Neural crest cell (in vitro differentiated cells): ENCODE measurements around the gene C3orf20. TPM values are rescaled to one million over a fixed set of nuclear protein-coding genes. Genes with fewer than 3 reads are reported as not detected.

Experiments
- DNase-seq: peaks from one replicate; pipeline ENCODE4 v3.0.0; 2021; ENCODE audit warnings: low read depth, mixed read lengths, low spot score
- H3K27ac Mint-ChIP-seq: one replicate; pipeline ENCODE4 v1.8.0; 2021; ENCODE audit warnings: mild to moderate bottlenecking, mixed read lengths; ENCODE audit not compliant: unreplicated experiment
- H3K27me3 Mint-ChIP-seq: 2 replicates; pipeline ENCODE4 v1.8.0; 2021; ENCODE audit warnings: low read depth, mild to moderate bottlenecking, mixed read lengths
- H3K36me3 Mint-ChIP-seq: 2 replicates; pipeline ENCODE4 v1.8.0; 2021; ENCODE audit warnings: low read depth, mild to moderate bottlenecking, mixed read lengths
- H3K4me1 Mint-ChIP-seq: 2 replicates; pipeline ENCODE4 v1.8.0; 2021; ENCODE audit warnings: mixed read lengths
- H3K4me3 Mint-ChIP-seq: one replicate; pipeline ENCODE4 v1.8.0; 2021; ENCODE audit warnings: mild to moderate bottlenecking, mixed read lengths
- H3K9me3 Mint-ChIP-seq: 2 replicates; pipeline ENCODE4 v1.8.0; 2021; ENCODE audit warnings: mixed read lengths
- total RNA-seq: library from RNA; stranded (reverse); gene quantifications from 2 replicates; pipeline ENCODE4 v1.2.1, GENCODE V29; 2021
- TF ChIP-seq, protein P1 (sequence below): fragments of 200-600 bp; sonication (generic); conservative IDR thresholded peaks from 2 replicates; pipeline ENCODE4 v1.5.0; 2021; ENCODE audit warnings: antibody characterized with exemption, mild to moderate bottlenecking

Gene C3orf20
- total RNA-seq, 1 donor from 2014 or later = 0.14 TPM

DNA sequence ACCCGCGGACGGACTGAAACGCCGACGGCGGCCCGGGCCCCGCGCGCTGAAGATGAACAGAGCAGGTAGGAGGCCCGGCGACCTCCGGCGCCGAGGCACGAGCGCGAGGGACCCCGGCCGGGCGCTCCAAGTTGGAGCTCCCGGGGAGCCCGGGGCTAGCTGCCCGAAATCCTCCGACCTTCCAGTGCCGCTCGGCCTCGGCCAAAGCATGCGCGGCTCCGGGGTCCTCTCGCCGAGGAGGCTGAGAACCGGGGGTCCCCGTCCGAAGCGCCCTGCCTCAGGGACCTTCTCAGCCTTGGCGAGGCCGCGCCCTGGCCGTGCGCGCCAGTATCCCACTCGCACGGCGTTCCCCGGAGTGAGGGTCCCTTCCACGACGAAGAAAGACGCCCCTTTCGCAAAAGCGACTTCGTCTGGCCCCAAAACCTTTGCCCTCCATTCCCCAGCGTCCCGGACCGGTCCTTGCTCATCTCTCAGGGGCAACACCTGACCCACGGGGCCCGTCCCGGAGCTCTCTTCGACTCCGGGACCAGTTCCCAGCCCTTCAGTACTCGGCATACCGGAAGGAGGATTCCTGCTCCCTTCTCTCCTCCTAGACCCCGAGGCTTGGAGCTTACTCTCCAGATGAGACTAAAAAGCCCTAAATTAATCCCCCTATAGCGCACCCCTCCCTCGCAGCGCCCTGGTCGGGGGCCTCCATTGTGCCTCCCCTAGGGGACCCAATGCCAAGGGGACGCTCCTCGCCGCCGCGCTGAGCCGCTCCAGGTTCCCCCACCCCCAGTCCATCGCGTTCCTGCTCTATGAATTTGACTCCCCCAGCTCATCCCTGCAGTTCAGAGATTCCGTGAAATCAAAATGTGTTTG is 136.1 kb downstream of the C3orf20 start:
- no peaks in the 10 kb centered on the region for H3K9me3 Mint-ChIP-seq
- H3K4me1 Mint-ChIP-seq = peaks cover 3% of the 10 kb centered on the region
- peak overlapping the region; percentile 82 for H3K4me3 Mint-ChIP-seq
- peaks cover 94% of the 10 kb centered on the region for H3K27me3 Mint-ChIP-seq
- no peaks in the 10 kb centered on the region for H3K36me3 Mint-ChIP-seq
- no peak overlapping the region for H3K27ac Mint-ChIP-seq
- TF ChIP-seq, protein P1, sequence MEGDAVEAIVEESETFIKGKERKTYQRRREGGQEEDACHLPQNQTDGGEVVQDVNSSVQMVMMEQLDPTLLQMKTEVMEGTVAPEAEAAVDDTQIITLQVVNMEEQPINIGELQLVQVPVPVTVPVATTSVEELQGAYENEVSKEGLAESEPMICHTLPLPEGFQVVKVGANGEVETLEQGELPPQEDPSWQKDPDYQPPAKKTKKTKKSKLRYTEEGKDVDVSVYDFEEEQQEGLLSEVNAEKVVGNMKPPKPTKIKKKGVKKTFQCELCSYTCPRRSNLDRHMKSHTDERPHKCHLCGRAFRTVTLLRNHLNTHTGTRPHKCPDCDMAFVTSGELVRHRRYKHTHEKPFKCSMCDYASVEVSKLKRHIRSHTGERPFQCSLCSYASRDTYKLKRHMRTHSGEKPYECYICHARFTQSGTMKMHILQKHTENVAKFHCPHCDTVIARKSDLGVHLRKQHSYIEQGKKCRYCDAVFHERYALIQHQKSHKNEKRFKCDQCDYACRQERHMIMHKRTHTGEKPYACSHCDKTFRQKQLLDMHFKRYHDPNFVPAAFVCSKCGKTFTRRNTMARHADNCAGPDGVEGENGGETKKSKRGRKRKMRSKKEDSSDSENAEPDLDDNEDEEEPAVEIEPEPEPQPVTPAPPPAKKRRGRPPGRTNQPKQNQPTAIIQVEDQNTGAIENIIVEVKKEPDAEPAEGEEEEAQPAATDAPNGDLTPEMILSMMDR = no peak
- DNase-seq = no peak

DNA sequence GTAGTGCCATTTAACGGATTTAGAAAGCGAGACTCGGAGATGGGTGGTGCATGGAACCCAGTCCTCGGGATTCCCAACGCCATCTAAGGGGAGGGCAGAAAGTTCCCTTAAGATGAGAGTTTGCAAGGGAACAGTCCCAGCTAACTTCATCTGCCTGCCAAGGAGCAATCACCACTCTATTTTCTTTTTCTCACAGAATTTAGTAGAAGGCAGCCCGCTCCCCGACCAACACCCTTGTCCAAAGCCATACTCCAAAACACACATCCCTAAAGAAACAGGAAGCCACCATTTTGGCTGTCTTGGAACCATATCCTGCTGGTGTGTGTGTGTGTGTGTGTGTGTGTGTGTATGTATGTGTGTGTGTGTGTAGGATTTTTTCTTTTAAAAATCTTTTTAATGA is 136.7 kb downstream of the C3orf20 start:
- peak overlapping the region; percentile 82 for H3K4me3 Mint-ChIP-seq
- H3K4me1 Mint-ChIP-seq = peaks cover 3% of the 10 kb centered on the region
- no peaks in the 10 kb centered on the region for H3K36me3 Mint-ChIP-seq
- TF ChIP-seq, protein P1 = no peak
- no peak for DNase-seq
- no peaks in the 10 kb centered on the region for H3K9me3 Mint-ChIP-seq
- no peak overlapping the region for H3K27ac Mint-ChIP-seq
- H3K27me3 Mint-ChIP-seq = peaks cover 91% of the 10 kb centered on the region

DNA sequence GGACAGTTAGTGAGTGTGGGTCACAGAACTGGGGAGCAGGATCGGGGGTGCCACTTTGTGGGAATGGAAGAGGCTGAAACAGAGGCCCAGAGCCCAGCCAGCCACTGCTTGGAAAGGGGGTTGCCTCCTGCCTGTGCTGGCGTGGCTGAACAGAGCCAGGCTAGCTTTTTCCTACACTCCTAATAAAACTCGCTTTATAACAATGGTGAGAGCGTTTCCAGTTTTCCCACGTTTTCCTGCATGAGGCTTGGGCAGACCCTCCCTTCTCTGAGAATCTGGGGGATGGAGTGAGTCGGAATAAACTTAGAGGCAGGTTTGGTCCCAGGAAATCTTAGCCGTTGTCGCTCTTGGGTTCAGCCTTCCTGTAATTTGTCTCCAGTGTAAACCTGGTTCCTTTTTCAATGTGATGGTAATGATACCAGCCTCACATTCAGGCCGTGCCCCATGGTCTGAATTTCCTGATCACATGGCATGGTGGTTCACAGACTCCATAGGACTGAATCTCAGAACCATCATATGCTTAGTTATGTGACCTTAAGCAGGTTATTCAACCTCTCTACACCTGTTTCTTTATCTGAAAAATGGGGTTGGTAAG is 137.4 kb downstream of the C3orf20 start:
- Mint-ChIP-seq H3K4me3 (peak overlapping the region; percentile 47), H3K36me3 (no peaks in the 10 kb centered on the region), H3K4me1 (peaks cover 3% of the 10 kb centered on the region), H3K27ac (no peak overlapping the region), H3K9me3 (no peaks in the 10 kb centered on the region), H3K27me3 (peaks cover 86% of the 10 kb centered on the region)
- TF ChIP-seq, protein P1 = no peak
- DNase-seq = no peak

DNA sequence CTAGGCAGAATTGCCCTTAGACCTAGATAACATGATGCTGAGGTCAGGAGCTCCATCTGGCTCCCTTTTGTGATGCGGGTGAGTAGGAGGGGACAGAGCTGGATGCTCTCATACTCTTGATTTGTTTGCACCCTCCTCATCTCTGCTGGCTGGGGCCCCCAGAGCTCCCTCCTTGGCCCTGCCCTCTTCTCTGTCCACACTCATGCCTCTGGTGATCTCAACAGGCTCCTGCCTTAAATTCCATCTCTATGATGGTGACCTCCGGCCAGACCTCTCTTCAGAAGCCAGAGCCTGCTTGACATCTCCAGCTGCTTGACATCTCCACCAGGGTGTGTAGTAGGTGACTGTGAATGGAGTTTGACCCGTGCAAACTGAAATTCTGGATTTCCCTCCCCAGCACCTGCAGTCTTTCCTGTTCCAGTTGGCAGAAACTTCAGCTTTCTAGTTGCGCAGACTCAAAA is 139.5 kb downstream of the C3orf20 start:
- Mint-ChIP-seq H3K27me3 (peaks cover 72% of the 10 kb centered on the region), H3K4me1 (peaks cover 3% of the 10 kb centered on the region)
- no peak for DNase-seq

DNA sequence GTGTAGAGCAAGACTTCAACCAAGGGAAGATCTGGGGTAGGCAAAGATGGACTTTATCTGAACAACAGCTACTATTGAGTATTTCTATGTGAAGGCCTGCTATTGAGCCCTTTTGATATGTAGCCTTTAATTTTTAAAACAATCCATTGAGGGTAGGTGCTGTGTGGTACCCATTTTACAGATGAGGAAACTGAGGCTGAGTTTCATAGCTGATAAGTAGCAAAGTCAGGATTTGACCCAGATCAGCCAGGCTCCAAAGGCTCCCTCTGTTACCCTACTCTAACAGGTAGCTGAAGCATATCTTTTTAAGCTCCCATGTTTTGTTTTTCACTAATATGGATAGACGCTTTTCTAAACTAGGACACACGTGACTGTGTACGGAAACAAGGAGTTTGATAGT is 141.4 kb downstream of the C3orf20 start:
- H3K4me1 Mint-ChIP-seq = no peaks in the 10 kb centered on the region
- H3K27me3 Mint-ChIP-seq = peaks cover 57% of the 10 kb centered on the region
- H3K36me3 Mint-ChIP-seq = no peaks in the 10 kb centered on the region
- TF ChIP-seq, protein P1 = no peak
- no peak for DNase-seq
- no peak overlapping the region for H3K27ac Mint-ChIP-seq
- H3K9me3 Mint-ChIP-seq = no peaks in the 10 kb centered on the region
- no peak overlapping the region for H3K4me3 Mint-ChIP-seq

More for the DNA sequence above, 139.5 kb downstream of the C3orf20 start:
- TF ChIP-seq, protein P1 = no peak
- Mint-ChIP-seq H3K9me3 (no peaks in the 10 kb centered on the region), H3K4me3 (no peak overlapping the region), H3K27ac (no peak overlapping the region), H3K36me3 (no peaks in the 10 kb centered on the region)
